Body of pancreas (tissue), 4 donors: ENCODE measurements around the gene PEX1. TPM values are rescaled to one million over a fixed set of nuclear protein-coding genes. Genes with fewer than 3 reads are reported as not detected.

Source experiments
- ATAC-seq: fragments of 150-250 bp; one replicate; pipeline ENCODE4 v1.9.1; 2016
- DNase-seq, 4 donors: peaks; one replicate each; pipeline ENCODE4 v3.0.0-alpha.2; 2019
- H3K27ac ChIP-seq, 4 donors: fragments of 200-600 bp; sonication (generic); 1 replicate in 3 of 4; 2 replicates in 1 of 4; pipeline versions ENCODE4 v1.5.1 to v1.6.1; 2016 to 2019; ENCODE audit warnings: mild to moderate bottlenecking in 1 of 4, mixed read lengths in 1 of 4, moderate library complexity in 1 of 4
- H3K27me3 ChIP-seq, 2 donors: fragments of 200-600 bp; sonication (generic); one replicate each; pipeline ENCODE4 v1.6.0; 2016; ENCODE audit warnings: mild to moderate bottlenecking in 1 of 2
- H3K36me3 ChIP-seq, 2 donors: fragments of 200-600 bp; sonication (generic); replicated peaks in 1 of 2; 2 replicates each; pipeline ENCODE4 v1.5.1; 2016; ENCODE audit warnings: low read depth in 2 of 2; ENCODE audit not compliant: insufficient read depth in 1 of 2
- H3K4me1 ChIP-seq: fragments of 200-600 bp; sonication (generic); one replicate; pipeline ENCODE4 v1.6.0; 2016
- H3K4me3 ChIP-seq, 2 donors: fragments of 200-600 bp; sonication (generic); 1 replicate in 1 of 2; 2 replicates in 1 of 2; pipeline ENCODE4 v1.5.1; 2016 to 2019
- H3K9me3 ChIP-seq, 3 donors: fragments of 200-600 bp; sonication (generic); 1 replicate in 2 of 3; 2 replicates in 1 of 3; pipeline ENCODE4 v1.5.1; 2016
- CTCF ChIP-seq, 7 experiments: fragments of 450-650 bp in 4 of 7; fragments of 200-600 bp in 3 of 7; sonication (generic) in 3 of 7; IDR thresholded peaks; one replicate each; pipeline ENCODE4 v1.5.1; 2016 to 2019; ENCODE audit warnings: antibody characterized with exemption in 7 of 7
- POLR2A ChIP-seq, 3 donors: fragments of 450-650 bp; IDR thresholded peaks; one replicate each; pipeline ENCODE4 v1.6.1; 2016; ENCODE audit warnings: antibody characterized with exemption in 3 of 3, mild to moderate bottlenecking in 2 of 3
- WGBS, 2 donors: methylation state at CpG; one replicate each; pipeline ENCODE4 v1.1.5; 2017; 5-methylcytosine and 5-hydroxymethylcytosine counted together
- intact Hi-C: fragments of 100-400 bp; cut with DNase I; formaldehyde crosslinking; loops from one replicate; pipeline ENCODE4 v1.15.1; 2023
- total RNA-seq, 2 donors: library from RNA; depleted of rRNA; stranded (reverse); fragments of >200 nt; gene quantifications; one replicate each; pipeline ENCODE4 v1.1.0, GENCODE V29; 2016

Gene PEX1
- total RNA-seq, 2 donors from 2014 or later = 13.8 to 18.9 TPM

DNA sequence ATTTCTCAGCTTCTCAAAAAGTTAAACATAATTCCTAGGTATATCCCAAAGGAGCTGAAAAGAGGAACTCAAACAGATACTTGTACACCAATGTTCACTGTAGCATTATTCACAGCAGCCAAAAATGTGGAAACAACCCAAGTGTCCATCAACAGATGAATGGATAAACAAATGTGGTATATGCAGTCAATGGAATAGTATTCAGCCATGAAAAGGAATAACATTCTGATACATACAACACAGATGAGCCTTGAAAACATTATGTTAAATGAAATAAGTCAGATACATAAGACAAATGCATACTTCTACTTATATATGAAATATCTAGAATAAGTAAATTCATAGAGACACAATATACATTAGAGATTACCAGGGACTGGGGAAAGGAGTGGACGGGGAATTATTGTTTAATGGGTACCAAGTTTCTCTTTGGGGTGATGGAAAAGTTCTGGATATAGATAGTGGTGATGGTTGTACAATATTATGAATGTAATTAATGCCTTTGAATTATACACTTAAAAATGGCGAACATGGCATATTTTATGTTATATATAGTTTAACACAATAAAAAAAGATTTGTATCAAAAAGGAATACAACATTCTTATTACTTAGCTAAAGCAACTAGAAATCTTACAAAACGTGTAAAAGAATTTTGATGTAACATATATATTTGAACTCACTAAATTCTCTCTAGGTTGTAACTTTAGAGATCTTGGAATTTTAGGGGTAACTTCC, 15.0 kb downstream of the PEX1 start:
- ATAC-seq = no peak
- no peak for TF ChIP-seq POLR2A (IDR thresholded peaks at IDR 0.05)
- no peak for TF ChIP-seq CTCF (IDR thresholded peaks at IDR 0.05)

GRCh38 chr7:92508946-92509345, 19.4 kb downstream of the PEX1 start:
- TF ChIP-seq CTCF (IDR thresholded peaks at IDR 0.05) = no peak
- TF ChIP-seq POLR2A (IDR thresholded peaks at IDR 0.05) = no peak
- Histone ChIP-seq H3K27me3 (no peaks in the 10 kb centered on the region), H3K36me3 (peaks cover 0 to 9% of the 10 kb centered on the region in 2 donors), H3K4me1 (no peaks in the 10 kb centered on the region), H3K4me3 (no peak overlapping the region), H3K9me3 (no peaks in the 10 kb centered on the region), H3K27ac (no peak overlapping the region)
- WGBS, 2 donors = 89 to 91% methylated on average over 5 of the region's 5 CpGs
- no peak for ATAC-seq
- no peak for DNase-seq
- intact Hi-C loops = no loop called here

More for the DNA sequence above, 15.0 kb downstream of the PEX1 start:
- H3K36me3 ChIP-seq = peaks cover 3 to 9% of the 10 kb centered on the region in 2 donors
- no peak overlapping the region for H3K4me3 ChIP-seq
- intact Hi-C loops = no loop called here
- no peak overlapping the region for H3K27ac ChIP-seq
- no peaks in the 10 kb centered on the region for H3K9me3 ChIP-seq
- no peak for DNase-seq
- H3K4me1 ChIP-seq = no peaks in the 10 kb centered on the region
- H3K27me3 ChIP-seq = no peaks in the 10 kb centered on the region
- WGBS, 2 donors = 59 to 69% methylated on average over 3 of the region's 3 CpGs

DNA sequence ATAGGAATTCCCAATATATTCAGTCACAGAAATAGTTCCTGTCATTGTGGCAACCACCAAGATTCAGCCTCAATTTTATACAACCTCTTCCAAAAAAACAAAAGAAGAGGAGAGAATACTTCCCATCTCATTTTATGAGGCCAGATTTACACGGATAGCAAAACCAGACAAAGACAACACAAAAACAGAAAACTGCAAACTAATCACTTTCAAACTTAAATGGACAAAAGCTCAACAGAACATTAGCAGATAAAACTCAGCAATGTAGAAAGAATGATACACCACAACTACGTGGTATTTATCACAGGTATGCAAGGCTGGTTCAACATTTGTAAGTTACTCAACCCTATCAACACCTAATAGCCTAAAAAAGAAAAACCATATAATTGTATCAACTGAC, 22.0 kb downstream of the PEX1 start:
- H3K36me3 ChIP-seq = no peaks in the 10 kb centered on the region
- no peaks in the 10 kb centered on the region for H3K4me1 ChIP-seq
- DNase-seq (no peak), ATAC-seq (no peak)
- H3K27ac ChIP-seq = no peak overlapping the region
- WGBS, 2 donors = 83% methylated on average over 2 of the region's 2 CpGs
- H3K9me3 ChIP-seq = no peaks in the 10 kb centered on the region
- no peak overlapping the region for H3K4me3 ChIP-seq
- intact Hi-C loops = no loop called here
- no peaks in the 10 kb centered on the region for H3K27me3 ChIP-seq
- TF ChIP-seq CTCF (IDR thresholded peaks at IDR 0.05) (no peak), POLR2A (IDR thresholded peaks at IDR 0.05) (no peak)

GRCh38 chr7:92504563-92504962, 23.8 kb downstream of the PEX1 start:
- peaks cover 1 to 6% of the 10 kb centered on the region in 2 donors for H3K36me3 ChIP-seq
- no peaks in the 10 kb centered on the region for H3K9me3 ChIP-seq
- no peak overlapping the region for H3K27ac ChIP-seq
- no peak overlapping the region for H3K4me3 ChIP-seq
- ATAC-seq (no peak), DNase-seq (peak in 1 of 4 donors; percentile 6)
- no peaks in the 10 kb centered on the region for H3K27me3 ChIP-seq
- TF ChIP-seq POLR2A (IDR thresholded peaks at IDR 0.05) (no peak), CTCF (IDR thresholded peaks at IDR 0.05) (no peak)
- 59 to 77% methylated on average over 3 of the region's 3 CpGs for WGBS, 2 donors
- intact Hi-C loops = no loop called here
- no peaks in the 10 kb centered on the region for H3K4me1 ChIP-seq

DNA sequence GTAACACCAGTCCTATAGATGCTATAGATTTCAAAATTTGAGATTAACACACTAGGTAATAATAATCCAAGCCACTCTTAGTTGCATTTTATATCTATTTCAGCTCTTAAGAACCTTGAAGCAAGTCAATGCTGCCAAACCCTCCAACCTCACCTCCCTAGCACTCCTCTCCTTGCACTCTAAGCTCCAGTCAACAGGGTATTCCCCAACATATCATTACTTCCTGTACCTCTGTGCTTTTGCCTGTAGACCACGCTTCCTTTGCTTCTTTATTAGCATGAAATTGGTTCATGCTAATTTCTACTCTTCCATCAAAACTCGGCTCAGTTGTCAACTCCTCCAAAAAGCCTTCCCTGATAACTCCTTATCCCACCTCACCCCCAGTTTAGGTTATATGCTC, 24.6 kb downstream of the PEX1 start:
- TF ChIP-seq POLR2A (IDR thresholded peaks at IDR 0.05) = no peak
- TF ChIP-seq CTCF (IDR thresholded peaks at IDR 0.05) = no peak
- no peak overlapping the region for H3K27ac ChIP-seq
- ATAC-seq (no peak), DNase-seq (no peak)
- WGBS, 2 donors = 89 to 95% methylated on average over 2 of the region's 2 CpGs
- no peaks in the 10 kb centered on the region for H3K27me3 ChIP-seq
- intact Hi-C loops = no loop called here
- H3K36me3 ChIP-seq = peaks cover 3 to 6% of the 10 kb centered on the region in 2 donors
- no peaks in the 10 kb centered on the region for H3K4me1 ChIP-seq
- no peak overlapping the region for H3K4me3 ChIP-seq
- no peaks in the 10 kb centered on the region for H3K9me3 ChIP-seq
